ENCODE measurements around the gene TCF7L1. TPM values are rescaled to one million over a fixed set of nuclear protein-coding genes. Genes with fewer than 3 reads are reported as not detected.

TCF7L1 gene
- total and polyA plus RNA-seq, 9 of the 15 experiments (the other 6 are each of a cell fraction or from before 2014, with no cell fraction given), result 0.03 to 0.11 (median 0.07) TPM; not detected in 5

DNA sequence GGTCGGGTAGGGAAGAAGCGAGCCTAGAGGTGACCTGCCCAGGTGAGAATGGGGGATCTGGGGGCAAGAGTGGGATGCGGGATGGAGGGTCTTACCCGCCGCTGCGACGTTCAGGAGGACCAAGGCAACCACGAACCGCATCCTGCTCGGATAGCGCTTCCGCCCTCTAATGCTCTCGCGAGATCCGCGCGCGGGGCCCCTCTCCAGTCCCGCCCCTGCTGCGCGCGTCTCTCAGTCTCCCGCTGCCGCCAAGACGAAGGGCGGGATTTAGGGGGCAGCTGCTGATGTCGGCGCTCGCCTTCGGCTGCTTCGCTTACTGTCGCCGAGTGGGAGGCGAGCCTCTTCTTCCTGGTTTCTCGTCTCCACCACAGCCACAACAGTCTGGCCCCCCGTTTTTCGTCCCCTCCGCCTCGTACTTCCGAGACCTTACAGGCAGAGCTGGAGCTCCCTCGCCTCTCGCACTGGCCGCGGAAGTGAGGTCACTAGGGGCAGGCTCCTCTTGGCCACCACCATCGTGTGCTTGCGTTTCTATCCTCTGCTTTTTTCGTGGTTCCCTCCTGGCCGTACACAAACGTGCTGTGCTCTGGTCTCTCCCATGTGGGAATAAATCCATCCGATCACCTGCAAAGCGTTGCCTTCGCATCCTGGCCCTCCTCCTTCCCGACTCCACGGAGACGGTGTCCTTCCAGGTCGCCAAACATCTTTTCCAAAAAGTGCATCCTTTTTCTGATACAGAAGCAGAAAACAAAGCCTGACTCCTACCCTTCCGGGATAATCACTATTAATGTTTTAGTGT lies 194.8 kb downstream of the TCF7L1 start, which contains the start of gene TGOLN2 (continued):
- no peak for TF ChIP-seq SMAD2 (IDR thresholded peaks at IDR 0.05; ENCODE audit: low read depth, low read length)
- no peak for TF ChIP-seq ZNF830 (CRISPR knock-in tag; IDR thresholded peaks at IDR 0.05)
- peak; percentile 92 for TF ChIP-seq EP400 (IDR thresholded peaks at IDR 0.05)
- no peak; a peak in 1 of 4 replicates for TF ChIP-seq ETV6 (IDR thresholded peaks at IDR 0.05; ENCODE audit: borderline replicate concordance in 1 of 2, low read depth in 2 of 2, low read length in 1 of 2)
- no peak for TF ChIP-seq ETV6 (CRISPR knock-in tag; IDR thresholded peaks at IDR 0.05; ENCODE audit: borderline replicate concordance)
- TF ChIP-seq, protein P1, sequence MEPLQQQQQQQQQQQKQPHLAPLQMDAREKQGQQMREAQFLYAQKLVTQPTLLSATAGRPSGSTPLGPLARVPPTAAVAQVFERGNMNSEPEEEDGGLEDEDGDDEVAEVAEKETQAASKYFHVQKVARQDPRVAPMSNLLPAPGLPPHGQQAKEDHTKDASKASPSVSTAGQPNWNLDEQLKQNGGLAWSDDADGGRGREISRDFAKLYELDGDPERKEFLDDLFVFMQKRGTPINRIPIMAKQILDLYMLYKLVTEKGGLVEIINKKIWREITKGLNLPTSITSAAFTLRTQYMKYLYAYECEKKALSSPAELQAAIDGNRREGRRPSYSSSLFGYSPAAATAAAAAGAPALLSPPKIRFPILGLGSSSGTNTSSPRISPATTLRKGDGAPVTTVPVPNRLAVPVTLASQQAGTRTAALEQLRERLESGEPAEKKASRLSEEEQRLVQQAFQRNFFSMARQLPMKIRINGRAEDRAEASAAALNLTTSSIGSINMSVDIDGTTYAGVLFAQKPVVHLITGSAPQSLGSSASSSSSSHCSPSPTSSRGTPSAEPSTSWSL (CRISPR knock-in tag; IDR thresholded peaks at IDR 0.05; ENCODE audit: borderline replicate concordance), result no peak
- TF ChIP-seq, protein P2, sequence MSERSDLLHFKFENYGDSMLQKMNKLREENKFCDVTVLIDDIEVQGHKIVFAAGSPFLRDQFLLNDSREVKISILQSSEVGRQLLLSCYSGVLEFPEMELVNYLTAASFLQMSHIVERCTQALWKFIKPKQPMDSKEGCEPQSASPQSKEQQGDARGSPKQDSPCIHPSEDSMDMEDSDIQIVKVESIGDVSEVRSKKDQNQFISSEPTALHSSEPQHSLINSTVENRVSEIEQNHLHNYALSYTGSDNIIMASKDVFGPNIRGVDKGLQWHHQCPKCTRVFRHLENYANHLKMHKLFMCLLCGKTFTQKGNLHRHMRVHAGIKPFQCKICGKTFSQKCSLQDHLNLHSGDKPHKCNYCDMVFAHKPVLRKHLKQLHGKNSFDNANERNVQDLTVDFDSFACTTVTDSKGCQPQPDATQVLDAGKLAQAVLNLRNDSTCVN (CRISPR knock-in tag; IDR thresholded peaks at IDR 0.05), result no peak
- TF ChIP-seq, protein P3, sequence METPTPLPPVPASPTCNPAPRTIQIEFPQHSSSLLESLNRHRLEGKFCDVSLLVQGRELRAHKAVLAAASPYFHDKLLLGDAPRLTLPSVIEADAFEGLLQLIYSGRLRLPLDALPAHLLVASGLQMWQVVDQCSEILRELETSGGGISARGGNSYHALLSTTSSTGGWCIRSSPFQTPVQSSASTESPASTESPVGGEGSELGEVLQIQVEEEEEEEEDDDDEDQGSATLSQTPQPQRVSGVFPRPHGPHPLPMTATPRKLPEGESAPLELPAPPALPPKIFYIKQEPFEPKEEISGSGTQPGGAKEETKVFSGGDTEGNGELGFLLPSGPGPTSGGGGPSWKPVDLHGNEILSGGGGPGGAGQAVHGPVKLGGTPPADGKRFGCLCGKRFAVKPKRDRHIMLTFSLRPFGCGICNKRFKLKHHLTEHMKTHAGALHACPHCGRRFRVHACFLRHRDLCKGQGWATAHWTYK (CRISPR knock-in tag; IDR thresholded peaks at IDR 0.05), result peak; percentile 63; the same call in 1 of the 2 replicates
- TF ChIP-seq STAT5A (IDR thresholded peaks at IDR 0.05; ENCODE audit: borderline replicate concordance, low read length), result no peak; the same call in 1 of the 2 replicates
- TF ChIP-seq GABPB2 (CRISPR knock-in tag; conservative IDR thresholded peaks at IDR 0.05), result no peak
- TF ChIP-seq, protein P4, sequence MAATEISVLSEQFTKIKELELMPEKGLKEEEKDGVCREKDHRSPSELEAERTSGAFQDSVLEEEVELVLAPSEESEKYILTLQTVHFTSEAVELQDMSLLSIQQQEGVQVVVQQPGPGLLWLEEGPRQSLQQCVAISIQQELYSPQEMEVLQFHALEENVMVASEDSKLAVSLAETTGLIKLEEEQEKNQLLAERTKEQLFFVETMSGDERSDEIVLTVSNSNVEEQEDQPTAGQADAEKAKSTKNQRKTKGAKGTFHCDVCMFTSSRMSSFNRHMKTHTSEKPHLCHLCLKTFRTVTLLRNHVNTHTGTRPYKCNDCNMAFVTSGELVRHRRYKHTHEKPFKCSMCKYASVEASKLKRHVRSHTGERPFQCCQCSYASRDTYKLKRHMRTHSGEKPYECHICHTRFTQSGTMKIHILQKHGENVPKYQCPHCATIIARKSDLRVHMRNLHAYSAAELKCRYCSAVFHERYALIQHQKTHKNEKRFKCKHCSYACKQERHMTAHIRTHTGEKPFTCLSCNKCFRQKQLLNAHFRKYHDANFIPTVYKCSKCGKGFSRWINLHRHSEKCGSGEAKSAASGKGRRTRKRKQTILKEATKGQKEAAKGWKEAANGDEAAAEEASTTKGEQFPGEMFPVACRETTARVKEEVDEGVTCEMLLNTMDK (IDR thresholded peaks at IDR 0.05; ENCODE audit: borderline replicate concordance, insufficient read depth, low read depth, low read length, poor library complexity, severe bottlenecking), result peak; percentile 1
- no peak for TF ChIP-seq PYGO2 (tag; IDR thresholded peaks at IDR 0.05)
- no peak for TF ChIP-seq OTX1 (CRISPR knock-in tag; IDR thresholded peaks at IDR 0.05)
- no peak for TF ChIP-seq SAFB2 (IDR thresholded peaks at IDR 0.05; ENCODE audit: borderline replicate concordance, low read depth, low read length, severe bottlenecking)
- no peak for TF ChIP-seq RFX5 (IDR thresholded peaks at IDR 0.05; ENCODE audit: low read depth, low read length)
- peak; percentile 82; the same call in 1 of the 2 replicates for TF ChIP-seq MBD2 (IDR thresholded peaks at IDR 0.05; ENCODE audit: borderline replicate concordance, low read depth)
- TF ChIP-seq, protein P5, sequence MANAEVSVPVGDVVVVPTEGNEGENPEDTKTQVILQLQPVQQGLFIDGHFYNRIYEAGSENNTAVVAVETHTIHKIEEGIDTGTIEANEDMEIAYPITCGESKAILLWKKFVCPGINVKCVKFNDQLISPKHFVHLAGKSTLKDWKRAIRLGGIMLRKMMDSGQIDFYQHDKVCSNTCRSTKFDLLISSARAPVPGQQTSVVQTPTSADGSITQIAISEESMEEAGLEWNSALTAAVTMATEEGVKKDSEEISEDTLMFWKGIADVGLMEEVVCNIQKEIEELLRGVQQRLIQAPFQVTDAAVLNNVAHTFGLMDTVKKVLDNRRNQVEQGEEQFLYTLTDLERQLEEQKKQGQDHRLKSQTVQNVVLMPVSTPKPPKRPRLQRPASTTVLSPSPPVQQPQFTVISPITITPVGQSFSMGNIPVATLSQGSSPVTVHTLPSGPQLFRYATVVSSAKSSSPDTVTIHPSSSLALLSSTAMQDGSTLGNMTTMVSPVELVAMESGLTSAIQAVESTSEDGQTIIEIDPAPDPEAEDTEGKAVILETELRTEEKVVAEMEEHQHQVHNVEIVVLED (CRISPR knock-in tag; IDR thresholded peaks at IDR 0.05), result 0 out of 2 replicates have a peak, but pooled peaks have one; percentile 16
- TF ChIP-seq ZNF184 (CRISPR knock-in tag; IDR thresholded peaks at IDR 0.05), result no peak
- no peak for TF ChIP-seq KAT7 (CRISPR knock-in tag; IDR thresholded peaks at IDR 0.05; ENCODE audit: borderline replicate concordance)
- TF ChIP-seq CHCHD3 (CRISPR knock-in tag; IDR thresholded peaks at IDR 0.05), result peak; percentile 85

Data from K562 (cell line).